Measurements from ENCODE around the gene MCTP1. TPM values are rescaled to one million over a fixed set of nuclear protein-coding genes. Genes with fewer than 3 reads are reported as not detected.
A peak's percentile ranks its signal among the peaks of the same experiment; 100 is the strongest.

MCTP1 gene
- total RNA-seq, 2 experiments from 2014 or later = not detected

DNA sequence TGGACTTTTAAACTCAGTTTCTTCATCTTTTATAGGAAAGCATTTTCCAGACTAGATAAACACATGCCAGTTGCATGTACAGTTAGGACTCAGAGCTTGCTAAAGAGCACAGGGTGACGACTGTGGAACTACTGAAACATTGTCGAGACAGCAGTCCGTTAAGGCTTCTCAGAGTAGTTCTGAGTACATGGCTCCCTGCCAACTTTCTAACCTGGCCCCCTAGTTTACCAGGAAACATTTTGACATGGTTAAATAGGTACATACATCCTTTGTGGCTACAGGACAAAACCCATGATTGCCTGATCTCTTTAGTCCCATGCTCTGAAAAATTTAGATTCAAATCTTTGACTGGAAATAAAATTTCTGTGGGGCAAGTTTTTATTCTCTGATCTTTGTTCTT, 536.7 kb downstream of the MCTP1 start:
- intact Hi-C loops (cut with micrococcal nuclease; ENCODE audit: unreplicated experiment) = loop anchor here (5.0 kb wide), 1 partner anchor 44 kb away; no protein-coding TSS in a partner anchor
- peak; percentile 38 for DNase-seq (ENCODE audit: low spot score)
- H3K9me3 ChIP-seq (ENCODE audit: low read length) = no peaks in the 10 kb centered on the region
- TF ChIP-seq EZH2phosphoT487 (IDR thresholded peaks at IDR 0.05; ENCODE audit: borderline replicate concordance, low read depth, low read length) = no peak
- TF ChIP-seq, protein P1, sequence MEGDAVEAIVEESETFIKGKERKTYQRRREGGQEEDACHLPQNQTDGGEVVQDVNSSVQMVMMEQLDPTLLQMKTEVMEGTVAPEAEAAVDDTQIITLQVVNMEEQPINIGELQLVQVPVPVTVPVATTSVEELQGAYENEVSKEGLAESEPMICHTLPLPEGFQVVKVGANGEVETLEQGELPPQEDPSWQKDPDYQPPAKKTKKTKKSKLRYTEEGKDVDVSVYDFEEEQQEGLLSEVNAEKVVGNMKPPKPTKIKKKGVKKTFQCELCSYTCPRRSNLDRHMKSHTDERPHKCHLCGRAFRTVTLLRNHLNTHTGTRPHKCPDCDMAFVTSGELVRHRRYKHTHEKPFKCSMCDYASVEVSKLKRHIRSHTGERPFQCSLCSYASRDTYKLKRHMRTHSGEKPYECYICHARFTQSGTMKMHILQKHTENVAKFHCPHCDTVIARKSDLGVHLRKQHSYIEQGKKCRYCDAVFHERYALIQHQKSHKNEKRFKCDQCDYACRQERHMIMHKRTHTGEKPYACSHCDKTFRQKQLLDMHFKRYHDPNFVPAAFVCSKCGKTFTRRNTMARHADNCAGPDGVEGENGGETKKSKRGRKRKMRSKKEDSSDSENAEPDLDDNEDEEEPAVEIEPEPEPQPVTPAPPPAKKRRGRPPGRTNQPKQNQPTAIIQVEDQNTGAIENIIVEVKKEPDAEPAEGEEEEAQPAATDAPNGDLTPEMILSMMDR (conservative IDR thresholded peaks at IDR 0.05; ENCODE audit: low read length) = no peak
- peaks cover 42% of the 10 kb centered on the region for H3K4me1 ChIP-seq (ENCODE audit: insufficient read depth, low read length, poor library complexity, severe bottlenecking)
- no peaks in the 10 kb centered on the region for H4K20me1 ChIP-seq (ENCODE audit: insufficient read depth, low read length)
- no peaks in the 10 kb centered on the region for H3K79me2 ChIP-seq (ENCODE audit: insufficient read depth, low read depth, low read length)
- no peak overlapping the region for H3K27ac ChIP-seq (ENCODE audit: low read depth, low read length, poor library complexity, severe bottlenecking)
- POLR2A ChIA-PET = interaction anchor here (1.5 to 2.4 kb wide), 2 partner anchors 10 to 62 kb away, joined by 3 to 10 read pairs; no protein-coding TSS in a partner anchor
- H3K9me2 ChIP-seq (ENCODE audit: insufficient read depth, low read length) = no peaks in the 10 kb centered on the region
- BruUV-seq (replicated peaks) = no TSS peak
- H3K36me3 ChIP-seq (ENCODE audit: insufficient read depth, low read length) = no peaks in the 10 kb centered on the region
- CTCF ChIA-PET (ENCODE audit: unreplicated experiment) = no interaction called here
- no peak overlapping the region for H3K4me3 ChIP-seq (ENCODE audit: low read depth, low read length, poor library complexity, severe bottlenecking)
- H3K4me2 ChIP-seq (ENCODE audit: low read length) = peak overlapping the region; percentile 35; the same call in 1 of the 2 replicates
- H2AFZ ChIP-seq (ENCODE audit: low read length) = peak overlapping the region; percentile 57; the same call in 1 of the 2 replicates

DNA sequence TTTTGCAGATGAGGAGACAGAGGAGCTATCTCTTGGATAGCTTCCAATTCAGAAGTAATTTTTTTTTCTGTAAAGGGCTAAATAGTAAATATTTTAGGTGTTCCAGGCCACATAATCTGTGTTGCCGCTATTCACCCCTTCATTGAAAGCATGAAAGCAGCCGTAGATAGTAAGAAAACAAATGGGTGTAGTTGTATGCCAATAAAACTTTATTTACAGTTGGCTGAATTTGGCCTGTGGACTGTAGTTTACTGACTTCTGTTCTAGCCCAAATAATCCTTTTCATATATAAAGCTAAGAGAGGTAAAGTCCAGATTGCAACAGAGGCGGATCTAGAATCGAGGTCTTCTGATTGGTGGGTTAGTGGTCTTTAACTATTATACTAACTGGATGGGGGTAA, 537.5 kb downstream of the MCTP1 start:
- Histone ChIP-seq H3K4me1 (ENCODE audit: insufficient read depth, low read length, poor library complexity, severe bottlenecking) (peaks cover 42% of the 10 kb centered on the region), H3K27ac (ENCODE audit: low read depth, low read length, poor library complexity, severe bottlenecking) (no peak overlapping the region), H4K20me1 (ENCODE audit: insufficient read depth, low read length) (no peaks in the 10 kb centered on the region), H3K4me2 (ENCODE audit: low read length) (peak overlapping the region; percentile 51; the same call in 1 of the 2 replicates), H3K79me2 (ENCODE audit: insufficient read depth, low read depth, low read length) (no peaks in the 10 kb centered on the region), H3K4me3 (ENCODE audit: low read depth, low read length, poor library complexity, severe bottlenecking) (no peak overlapping the region), H2AFZ (ENCODE audit: low read length) (no peak overlapping the region), H3K9me2 (ENCODE audit: insufficient read depth, low read length) (no peaks in the 10 kb centered on the region), H3K36me3 (ENCODE audit: insufficient read depth, low read length) (no peaks in the 10 kb centered on the region), H3K9me3 (ENCODE audit: low read length) (no peaks in the 10 kb centered on the region)
- TF ChIP-seq, protein P1 (conservative IDR thresholded peaks at IDR 0.05; ENCODE audit: low read length) = no peak
- TF ChIP-seq EZH2phosphoT487 (IDR thresholded peaks at IDR 0.05; ENCODE audit: borderline replicate concordance, low read depth, low read length) = no peak
- no peak for DNase-seq (ENCODE audit: low spot score)
- ChIA-PET POLR2A (interaction anchor here (1.5 to 2.4 kb wide), 2 partner anchors 10 to 63 kb away, joined by 3 to 10 read pairs; no protein-coding TSS in a partner anchor), CTCF (ENCODE audit: unreplicated experiment) (no interaction called here)
- intact Hi-C loops (cut with micrococcal nuclease; ENCODE audit: unreplicated experiment) = loop anchor here (5.0 kb wide), 1 partner anchor 45 kb away; no protein-coding TSS in a partner anchor
- no TSS peak for BruUV-seq (replicated peaks)

DNA sequence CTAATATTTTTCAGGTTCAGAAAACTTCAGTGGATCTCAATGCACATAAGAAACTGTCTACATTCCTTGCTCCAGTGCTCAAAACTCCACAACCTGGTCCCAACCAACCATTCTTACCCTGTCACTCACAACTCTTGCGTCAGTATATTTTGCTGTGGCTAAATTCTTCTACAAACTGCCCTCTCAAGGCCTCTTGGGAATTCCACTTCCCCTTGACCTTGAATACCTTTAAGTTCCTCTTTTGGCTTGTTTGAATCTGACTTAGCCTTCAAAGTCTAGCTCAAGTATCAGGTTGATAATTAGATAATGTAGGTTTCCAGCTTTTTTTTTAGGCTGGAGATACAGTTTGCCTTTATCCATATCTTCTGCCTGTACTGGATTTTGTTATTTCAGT, 538.2 kb downstream of the MCTP1 start:
- peak overlapping the region; percentile 23 for H3K4me3 ChIP-seq (ENCODE audit: low read depth, low read length, poor library complexity, severe bottlenecking)
- no TSS peak for BruUV-seq (replicated peaks)
- H4K20me1 ChIP-seq (ENCODE audit: insufficient read depth, low read length) = no peaks in the 10 kb centered on the region
- no peak for TF ChIP-seq EZH2phosphoT487 (IDR thresholded peaks at IDR 0.05; ENCODE audit: borderline replicate concordance, low read depth, low read length)
- TF ChIP-seq, protein P1 (conservative IDR thresholded peaks at IDR 0.05; ENCODE audit: low read length) = no peak
- DNase-seq (ENCODE audit: low spot score) = peak; percentile 87
- H3K36me3 ChIP-seq (ENCODE audit: insufficient read depth, low read length) = no peaks in the 10 kb centered on the region
- peak overlapping the region; percentile 25 for H3K27ac ChIP-seq (ENCODE audit: low read depth, low read length, poor library complexity, severe bottlenecking)
- ChIA-PET POLR2A (interaction anchor here (1.5 to 2.4 kb wide), 2 partner anchors 9 to 63 kb away, joined by 3 to 10 read pairs; no protein-coding TSS in a partner anchor), CTCF (ENCODE audit: unreplicated experiment) (no interaction called here)
- H2AFZ ChIP-seq (ENCODE audit: low read length) = peak overlapping the region; percentile 45; the same call in 1 of the 2 replicates
- H3K4me2 ChIP-seq (ENCODE audit: low read length) = peak overlapping the region; percentile 51
- intact Hi-C loops (cut with micrococcal nuclease; ENCODE audit: unreplicated experiment) = loop anchor here (5.0 kb wide), 1 partner anchor 46 kb away; no protein-coding TSS in a partner anchor
- H3K9me3 ChIP-seq (ENCODE audit: low read length) = no peaks in the 10 kb centered on the region
- no peaks in the 10 kb centered on the region for H3K79me2 ChIP-seq (ENCODE audit: insufficient read depth, low read depth, low read length)
- no peaks in the 10 kb centered on the region for H3K9me2 ChIP-seq (ENCODE audit: insufficient read depth, low read length)
- H3K4me1 ChIP-seq (ENCODE audit: insufficient read depth, low read length, poor library complexity, severe bottlenecking) = peaks cover 42% of the 10 kb centered on the region
